Activated naive CD4-positive, alpha-beta T cell treated with Interleukin-2 at 50 U/mL for 16 hours (primary cell): ENCODE results near the gene SF3A1.

Source experiments
- DNase-seq: peaks from one replicate; pipeline ENCODE4 v3.0.0-alpha.2; 2020

The SF3A1 gene

GRCh38 chr22:30385942-30386341, 29.2 kb upstream of the SF3A1 start:
- no peak for DNase-seq

- no peak for DNase-seq
Observed at GRCh38 chr22:30383061-30383460, 26.4 kb upstream of the SF3A1 start.

DNA sequence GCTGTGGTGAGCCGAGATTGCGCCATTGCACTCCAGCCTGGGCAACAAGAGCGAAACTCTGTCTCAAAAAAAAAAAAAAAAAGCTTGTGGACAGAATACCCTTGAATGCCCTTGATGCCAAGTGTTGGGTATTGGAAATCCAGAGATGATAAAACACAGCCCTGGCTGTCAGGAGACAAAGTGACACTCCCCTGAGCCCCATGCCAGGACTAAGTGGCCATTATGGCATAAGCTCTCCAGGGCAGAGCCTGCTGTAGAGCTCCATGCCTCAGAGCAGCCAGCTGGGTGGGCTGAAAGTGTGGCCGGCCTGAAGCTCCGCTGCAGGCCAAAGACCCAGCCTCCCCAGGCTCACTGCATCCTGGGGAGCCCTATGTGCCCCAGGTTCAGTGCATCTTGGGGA, 25.6 kb upstream of the SF3A1 start:
- no peak for DNase-seq

DNA sequence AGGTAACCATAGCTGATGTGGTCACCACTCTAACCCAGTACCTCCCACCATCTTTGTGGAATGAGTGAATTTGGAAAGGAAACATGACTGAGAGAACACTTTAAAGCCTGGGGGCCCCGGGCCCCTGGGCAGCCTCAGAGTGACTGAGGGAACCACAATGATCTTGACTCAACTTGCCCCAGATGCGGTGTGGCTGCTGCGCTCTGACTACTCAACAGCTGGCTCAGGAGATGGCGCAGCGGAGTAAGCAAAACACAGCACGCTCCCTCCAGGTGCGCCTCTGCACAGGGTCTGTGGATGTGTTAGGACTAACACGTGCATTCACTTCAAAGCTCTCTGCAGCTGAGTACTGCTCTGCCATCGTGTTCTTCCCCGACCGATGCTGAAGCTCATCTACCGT, 24.6 kb upstream of the SF3A1 start:
- DNase-seq: no peak

- no peak for DNase-seq
Observed at GRCh38 chr22:30380011-30380410, 23.3 kb upstream of the SF3A1 start.

DNA sequence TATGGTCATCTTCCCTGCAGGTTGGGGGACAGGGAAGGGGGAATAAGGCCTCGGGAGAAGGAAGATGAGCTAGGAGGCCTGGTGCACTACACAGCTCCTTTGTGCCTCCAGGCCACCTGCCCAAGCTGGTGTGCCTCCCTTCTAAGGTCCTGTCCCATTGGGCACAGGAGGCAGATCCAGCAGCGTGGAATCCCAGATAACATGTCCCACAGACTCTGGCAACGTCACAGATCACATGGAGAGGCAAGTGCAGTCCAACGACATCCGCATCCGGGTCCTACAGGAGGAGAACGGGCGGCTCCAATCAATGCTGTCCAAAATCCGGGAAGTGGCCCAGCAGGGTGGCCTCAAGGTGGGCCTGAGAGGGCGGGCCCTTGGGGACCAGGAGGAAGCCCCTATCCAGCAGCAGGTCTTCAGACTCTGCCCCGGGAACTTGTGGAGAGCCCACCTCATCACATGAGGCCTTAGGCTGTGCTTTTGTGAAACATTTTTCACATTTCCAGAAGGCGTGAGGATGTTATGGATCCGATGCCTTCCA, 18.7 kb upstream of the SF3A1 start:
- no peak for DNase-seq

DNA sequence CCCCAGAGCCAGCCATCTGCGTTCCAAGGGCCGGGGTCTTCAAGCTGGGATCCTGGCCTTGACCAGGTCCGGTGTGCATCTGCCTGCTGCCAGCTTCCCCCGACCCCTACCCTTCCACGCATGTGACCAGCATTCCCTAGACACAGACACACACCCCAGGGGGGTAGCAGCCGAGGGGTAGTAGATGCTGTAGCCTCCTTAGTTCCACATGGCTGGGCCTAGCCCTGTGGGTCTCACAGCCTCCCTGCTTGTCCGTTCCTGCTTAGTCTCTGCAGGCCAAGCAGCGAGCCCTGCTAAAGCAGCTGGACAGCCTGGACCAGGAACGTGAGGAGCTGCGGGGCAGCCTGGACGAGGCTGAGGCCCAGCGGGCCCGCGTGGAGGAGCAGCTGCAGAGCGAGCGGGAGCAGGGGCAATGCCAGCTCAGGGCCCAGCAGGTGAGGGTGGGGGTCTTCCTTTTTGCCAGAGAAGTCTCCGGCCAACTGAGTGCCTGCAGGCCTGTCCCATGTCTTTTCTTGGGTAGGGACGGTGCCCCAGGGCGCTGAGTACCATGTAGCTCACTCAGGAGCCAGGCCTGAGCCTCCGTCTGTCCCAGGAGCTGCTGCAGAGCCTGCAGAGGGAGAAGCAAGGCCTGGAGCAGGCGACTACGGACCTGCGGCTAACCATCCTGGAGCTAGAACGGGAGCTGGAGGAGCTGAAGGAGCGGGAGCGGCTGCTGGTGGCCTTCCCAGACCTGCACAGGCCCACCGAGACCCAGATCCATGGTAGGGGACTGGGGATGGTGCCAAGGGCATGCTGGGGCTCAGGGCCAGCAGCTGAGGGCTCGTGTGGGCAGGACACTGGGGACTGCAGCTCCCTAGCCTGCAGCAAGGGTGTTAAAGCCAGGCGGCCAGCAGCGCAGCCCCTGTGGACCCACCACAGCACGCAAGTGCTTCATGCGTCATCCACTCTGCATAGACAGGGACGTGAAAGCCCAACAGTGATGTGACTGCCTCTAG, 16.9 kb upstream of the SF3A1 start:
- DNase-seq: no peak

- no peak for DNase-seq
Observed at GRCh38 chr22:30372915-30373314, 16.2 kb upstream of the SF3A1 start.

DNA sequence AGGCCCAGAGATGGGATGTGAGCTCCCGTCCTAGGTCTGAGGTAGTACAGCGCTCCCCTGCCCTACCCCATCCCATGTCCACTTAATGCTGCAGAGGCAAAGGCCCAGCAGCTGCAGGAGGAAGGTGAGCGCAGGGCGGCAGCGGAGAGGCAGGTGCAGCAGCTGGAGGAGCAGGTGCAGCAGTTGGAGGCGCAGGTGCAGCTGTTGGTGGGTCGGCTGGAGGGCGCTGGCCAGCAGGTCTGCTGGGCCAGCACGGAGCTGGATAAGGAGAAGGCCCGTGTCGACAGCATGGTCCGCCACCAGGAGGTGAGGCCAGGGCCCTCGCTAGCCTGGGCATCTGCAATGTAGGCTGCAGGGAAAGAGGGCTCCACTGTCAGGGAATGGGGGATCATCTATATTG, 15.3 kb upstream of the SF3A1 start:
- no peak for DNase-seq

DNA sequence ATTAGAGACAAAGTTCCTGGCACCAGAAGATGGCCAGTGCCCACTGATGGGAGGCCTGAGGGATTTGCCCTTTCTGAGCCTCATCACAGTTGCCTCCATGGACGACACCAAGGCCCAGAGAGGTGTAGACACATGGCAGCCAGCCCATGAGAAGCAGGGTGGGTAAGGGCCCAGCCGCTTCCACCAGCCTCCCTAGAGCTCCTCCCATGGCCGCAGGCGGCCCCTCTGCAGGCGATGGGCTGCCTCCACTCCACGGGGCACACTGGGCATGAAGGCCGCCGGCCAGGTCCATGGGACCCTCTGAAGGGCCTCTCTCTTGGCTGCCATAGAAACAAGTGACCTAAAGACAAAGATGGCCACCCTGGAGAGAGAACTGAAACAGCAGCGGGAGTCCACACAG, 14.6 kb upstream of the SF3A1 start:
- no peak for DNase-seq

GRCh38 chr22:30370641-30371230, 14.0 kb upstream of the SF3A1 start:
- DNase-seq: no peak

- no peak for DNase-seq
Observed at GRCh38 chr22:30368420-30368819, 11.7 kb upstream of the SF3A1 start.

DNA sequence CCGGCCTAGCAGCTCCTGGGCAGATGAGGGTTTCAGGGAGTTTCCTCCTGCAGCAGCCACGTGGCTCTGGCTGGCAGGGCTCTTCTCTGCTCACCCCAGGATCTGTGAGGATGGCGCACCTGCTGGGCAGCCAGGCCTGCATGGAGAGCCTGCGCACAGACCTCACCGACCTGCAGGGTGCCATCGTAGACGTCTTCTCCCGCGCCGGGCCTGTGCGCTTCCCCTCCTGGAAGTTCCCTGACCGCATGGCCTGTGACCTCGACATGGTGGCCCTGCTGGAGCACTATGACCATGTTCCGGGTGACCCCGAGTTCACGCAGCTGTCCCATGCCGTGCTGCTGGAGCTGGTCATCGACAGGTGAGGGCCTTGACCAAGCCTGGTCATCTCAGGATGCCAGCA, 9.2 kb upstream of the SF3A1 start:
- DNase-seq: no peak

DNA sequence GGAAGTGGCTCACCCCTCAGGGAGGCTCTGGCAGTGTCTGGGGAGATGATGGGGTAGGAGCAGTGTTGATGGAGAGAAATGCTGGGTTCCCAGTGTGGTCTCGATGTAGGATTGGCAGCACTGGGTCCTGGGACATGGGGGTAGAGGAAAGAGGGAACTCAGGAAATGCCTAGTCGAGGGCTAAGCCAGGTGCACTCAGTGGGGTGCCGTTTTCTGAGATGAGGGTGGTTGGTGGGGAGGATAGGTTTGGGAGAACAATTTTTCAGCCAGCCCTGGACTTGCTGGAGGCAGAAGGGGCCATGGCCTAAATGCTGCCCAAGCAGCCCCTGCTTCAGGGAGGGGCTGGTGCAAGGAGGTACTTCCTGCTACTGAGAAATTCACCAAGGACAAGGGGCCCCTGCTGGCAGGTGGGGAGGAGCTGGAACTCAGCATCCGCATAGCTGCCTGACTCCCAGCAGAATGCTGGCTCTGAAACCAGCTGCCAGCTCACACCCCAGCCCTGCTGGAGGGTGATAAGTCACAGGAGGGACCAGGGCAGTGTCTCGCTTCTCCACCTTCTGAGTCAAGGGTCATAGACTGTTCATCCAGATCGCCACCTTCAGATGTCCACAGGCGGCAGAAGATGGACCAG, 6.1 kb upstream of the SF3A1 start:
- no peak for DNase-seq

DNA sequence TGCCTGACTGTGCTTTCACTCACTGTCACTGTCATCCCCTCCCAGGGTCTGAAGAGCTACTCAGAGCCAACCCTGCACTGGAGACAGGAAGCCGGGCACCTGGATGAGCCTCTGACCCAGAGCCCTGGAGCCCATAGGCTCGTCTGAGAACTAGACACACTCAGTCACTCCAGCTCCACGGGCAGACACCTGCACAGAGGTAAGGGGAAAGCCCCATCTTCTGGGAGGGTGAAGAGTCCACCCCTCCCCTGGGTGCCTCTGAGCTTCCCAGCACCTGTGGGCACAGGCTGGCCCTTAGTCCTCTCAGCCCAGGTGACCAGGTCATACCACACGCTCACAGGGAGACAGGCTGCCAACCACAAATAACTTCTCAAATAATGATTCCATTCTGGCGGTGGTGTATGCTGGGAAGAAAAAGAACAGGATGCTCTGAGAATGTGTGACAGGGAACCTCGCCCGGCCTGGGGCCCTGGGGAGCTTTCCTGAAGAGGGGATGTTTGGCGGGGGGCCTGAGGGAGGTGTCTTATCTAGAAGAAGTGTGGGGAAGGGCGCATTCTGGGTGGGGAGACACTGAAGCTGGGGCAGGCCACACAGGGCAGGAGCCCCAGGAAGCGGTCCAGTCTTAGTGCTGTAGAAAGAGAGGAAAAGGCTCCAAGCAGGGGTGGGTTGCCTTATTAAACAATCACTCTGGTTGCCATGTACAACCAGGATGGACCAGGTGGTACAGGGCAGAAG, 5.4 kb upstream of the SF3A1 start:
- DNase-seq: no peak

GRCh38 chr22:30358541-30358940, 1.8 kb upstream of the SF3A1 start:
- DNase-seq: no peak

DNA sequence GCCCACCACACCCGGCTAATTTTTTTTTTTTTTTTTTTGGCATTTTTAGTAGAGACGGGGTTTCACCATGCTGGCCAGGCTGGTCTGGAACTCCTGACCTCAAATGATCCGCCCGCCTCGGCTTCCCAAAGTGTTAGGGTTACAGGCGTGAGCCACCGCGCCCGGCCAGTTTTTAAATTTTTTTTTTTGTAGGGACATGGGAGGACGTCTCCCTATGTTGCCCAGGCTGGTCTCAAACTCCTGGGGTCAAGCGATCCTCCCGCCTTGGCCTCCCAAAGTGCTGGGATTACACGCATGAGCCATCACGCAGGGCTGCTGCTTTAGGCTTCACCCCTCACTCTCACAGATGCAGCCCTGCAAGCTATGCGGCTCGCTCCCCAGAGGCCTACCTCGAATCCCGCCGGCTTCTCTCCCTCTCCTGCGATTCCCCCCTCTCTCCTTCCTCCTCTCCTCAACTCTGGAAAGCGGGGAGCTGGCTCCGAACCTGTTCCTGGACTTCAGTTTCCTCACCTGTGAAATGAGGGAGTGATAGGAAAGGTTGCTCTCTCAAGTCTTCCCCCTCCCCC, 1.0 kb upstream of the SF3A1 start:
- DNase-seq: no peak

DNA sequence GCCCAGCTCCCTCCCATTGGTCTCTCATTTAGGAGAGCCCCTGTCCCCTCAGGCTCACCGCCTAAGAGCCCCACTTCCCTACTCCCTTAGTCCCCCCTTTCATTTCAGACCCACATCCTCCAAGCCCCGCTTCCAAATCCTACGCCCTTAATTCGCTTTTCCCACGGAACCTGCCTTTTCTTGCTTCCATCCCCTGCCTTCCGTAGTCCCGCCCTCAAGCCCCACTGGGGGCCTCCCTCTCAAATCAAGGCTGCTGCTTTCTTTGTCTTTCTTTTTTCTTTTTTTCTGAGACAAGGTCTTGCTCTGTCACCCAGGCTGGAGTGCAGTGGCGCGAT, 509 bp upstream of the SF3A1 start:
- DNase-seq: no peak

DNA sequence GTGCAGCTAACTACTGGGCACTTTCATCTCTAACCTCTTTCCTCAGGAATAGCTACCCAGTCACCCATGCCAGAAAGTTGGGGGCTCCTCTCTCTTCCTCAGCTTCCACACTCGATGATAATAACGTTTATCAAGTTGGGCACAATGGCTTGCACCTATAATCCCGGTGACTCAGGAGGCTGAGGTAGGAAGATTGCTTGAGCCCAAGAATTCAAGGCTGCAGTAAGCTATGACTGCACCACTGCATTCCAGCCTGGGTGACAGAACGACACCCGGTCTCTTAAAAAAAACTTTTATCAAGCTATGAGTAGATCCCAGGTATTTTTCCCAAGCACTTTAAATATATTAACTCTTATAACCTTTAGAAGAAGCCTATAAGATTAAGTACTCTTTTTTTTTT, 2.0 kb downstream of the SF3A1 start:
- no peak for DNase-seq

DNA sequence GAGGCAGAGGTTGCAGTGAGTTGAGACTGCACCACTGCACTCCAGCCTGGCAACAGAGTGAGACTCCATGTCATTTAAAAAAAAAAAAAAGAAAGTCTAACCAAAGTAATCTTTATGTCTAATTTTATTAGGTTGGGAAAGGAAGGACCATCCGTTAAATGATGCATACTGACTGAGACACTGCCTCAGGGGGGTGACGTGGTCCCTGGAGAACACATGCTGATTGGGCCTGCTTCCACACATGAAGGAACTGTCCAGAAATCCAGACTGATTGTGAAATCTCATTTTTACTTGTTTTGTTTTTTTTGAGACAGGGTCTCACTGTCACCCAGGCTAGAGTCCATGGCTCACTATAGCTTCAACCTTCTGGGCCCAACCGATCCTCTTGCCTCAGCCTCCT, 5.5 kb downstream of the SF3A1 start:
- no peak for DNase-seq

- no peak for DNase-seq
Observed at GRCh38 chr22:30348809-30349208, 7.9 kb downstream of the SF3A1 start.

- no peak for DNase-seq
Observed at GRCh38 chr22:30348404-30348803, 8.3 kb downstream of the SF3A1 start.
